GM19467 (cell line): ENCODE results near the gene HOXC10.

Experiments
- ATAC-seq: cut with Tn5 transposase; IDR thresholded peaks from one replicate; pipeline ENCODE4 v1.9.1; 2021; ENCODE audit warnings: mild to moderate bottlenecking, moderate library complexity; ENCODE audit not compliant: unreplicated experiment

HOXC10 gene

DNA sequence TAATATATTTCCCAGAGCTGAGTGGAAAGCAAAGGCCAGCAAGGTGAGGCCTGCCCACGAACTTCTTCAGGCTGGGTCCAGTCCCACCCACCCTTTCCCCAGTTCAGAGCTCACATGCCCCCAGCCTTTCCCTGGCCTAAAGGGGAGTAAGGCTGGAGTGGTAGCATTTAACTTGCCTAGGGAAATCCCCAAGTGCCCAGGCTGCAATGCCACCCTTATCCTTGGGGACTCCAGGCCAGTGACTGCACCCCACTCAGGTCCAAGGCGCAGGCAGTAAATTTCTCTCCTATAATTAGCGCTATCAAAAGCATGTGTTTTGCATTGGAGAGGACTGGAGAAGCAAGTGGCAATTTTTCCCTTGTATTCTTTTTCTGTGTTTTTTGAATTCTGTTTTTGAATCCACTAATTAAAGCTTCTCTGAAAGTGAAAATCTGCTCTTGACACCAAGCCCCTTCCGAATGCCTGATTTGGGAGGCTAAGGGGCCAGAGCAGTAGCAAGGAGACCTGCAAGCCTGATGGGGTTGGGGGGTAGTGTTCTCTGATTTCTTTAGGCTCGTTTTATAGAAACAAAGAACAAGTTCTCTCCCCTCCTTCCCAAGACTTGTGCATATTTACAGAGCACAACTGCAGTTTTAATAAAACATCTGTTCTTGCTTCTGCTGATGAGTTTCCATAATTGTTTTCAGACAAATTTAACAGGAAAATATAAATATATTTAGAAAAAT, 39.8 kb downstream of the HOXC10 start:
- ATAC-seq: no peak

DNA sequence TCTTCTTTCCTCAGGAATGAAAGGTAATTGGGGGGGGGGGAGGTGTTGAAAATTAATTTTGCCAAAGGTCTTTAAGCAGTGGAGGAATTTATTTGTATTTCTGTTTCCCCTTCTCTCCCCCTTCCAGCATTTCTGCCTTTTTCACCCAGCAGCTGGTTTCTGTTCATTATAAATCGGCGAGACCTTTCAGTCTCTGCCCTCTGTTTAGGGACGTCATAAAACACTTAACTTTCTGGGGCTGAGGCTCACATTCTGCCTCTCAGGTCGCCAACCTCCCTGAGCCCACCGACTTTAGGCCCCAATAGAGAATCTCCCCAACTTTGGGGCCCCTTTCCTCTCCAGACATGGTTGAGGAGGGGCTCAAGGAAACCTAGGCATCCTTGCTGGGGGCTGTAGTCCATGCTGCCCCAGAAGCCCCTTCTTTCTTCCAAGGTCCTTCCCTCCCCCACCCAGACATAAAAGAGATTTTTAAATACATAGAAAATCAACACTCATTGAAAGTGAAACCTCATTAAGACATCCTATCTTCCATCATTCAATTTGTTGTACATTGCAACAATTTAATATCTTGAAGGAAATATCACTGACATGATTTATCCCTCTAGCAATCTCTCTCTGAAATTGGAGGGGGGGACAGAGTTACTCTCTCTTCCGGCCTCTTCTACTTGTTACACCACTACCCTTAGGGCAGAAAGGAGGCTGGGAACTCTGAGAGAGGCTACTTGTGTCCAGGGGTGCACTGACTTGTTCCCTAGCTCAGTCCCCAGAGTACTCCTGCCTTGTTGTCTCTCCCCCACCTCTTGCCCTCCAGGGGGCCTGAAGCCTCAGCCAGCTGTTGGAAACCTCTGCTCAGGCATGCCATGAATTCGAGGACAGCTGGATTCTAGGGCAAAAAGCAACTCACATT, 40.8 kb downstream of the HOXC10 start:
- no peak for ATAC-seq

DNA sequence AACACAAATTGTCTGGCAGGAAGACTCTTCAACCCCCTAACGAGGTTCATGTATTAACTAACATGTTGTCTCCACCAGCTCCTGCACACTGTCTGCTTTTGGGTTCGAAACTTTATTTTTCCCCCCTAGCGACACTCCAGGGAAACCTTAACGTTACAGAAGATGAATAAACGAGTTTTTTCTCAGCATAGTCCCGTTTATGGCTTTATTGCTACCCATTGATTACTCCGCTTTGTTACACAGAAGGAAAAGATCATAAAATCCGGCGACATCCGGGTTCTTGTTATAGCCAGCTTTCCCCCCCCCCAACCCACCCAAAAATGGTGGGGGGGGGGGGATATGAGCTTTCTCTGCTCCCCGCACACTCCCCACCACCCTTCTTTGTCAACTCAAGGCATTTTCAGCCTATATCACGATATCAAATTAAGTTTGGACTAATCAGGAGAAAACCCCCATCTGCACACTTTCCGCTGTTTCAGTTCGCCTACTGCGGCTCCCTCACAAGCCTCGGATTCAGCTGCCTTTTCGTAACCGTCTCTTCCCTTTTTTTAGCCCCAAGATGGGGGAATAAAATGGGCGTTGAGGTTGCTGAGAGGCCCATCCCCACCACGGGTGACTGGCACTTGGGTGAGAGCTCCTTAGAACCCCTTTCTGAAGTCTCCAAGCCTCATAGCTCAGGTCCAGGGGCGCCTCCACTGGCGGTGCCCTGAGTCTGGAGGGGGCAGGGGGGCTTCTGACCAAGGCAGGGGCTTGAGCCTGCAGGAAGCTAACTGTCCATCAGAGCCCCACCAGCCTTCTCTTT, 41.9 kb downstream of the HOXC10 start:
- ATAC-seq: no peak

DNA sequence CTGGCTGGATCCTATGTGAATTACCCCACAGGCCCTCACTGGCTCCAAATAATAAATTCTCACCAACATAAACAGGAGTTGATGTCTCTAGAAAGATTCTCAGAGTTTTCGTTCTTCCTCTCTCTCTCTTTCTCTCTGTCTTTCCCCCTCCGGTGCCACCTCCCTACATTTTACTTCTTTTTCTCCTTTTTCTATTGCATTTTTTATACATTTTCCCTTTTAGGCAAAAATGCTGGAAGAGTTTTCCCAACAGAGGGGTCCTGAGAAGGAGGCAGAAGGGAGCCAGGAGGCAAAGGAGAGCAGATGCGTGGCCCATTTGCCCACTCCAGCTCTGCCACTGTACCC, 42.5 kb downstream of the HOXC10 start:
- ATAC-seq: no peak

DNA sequence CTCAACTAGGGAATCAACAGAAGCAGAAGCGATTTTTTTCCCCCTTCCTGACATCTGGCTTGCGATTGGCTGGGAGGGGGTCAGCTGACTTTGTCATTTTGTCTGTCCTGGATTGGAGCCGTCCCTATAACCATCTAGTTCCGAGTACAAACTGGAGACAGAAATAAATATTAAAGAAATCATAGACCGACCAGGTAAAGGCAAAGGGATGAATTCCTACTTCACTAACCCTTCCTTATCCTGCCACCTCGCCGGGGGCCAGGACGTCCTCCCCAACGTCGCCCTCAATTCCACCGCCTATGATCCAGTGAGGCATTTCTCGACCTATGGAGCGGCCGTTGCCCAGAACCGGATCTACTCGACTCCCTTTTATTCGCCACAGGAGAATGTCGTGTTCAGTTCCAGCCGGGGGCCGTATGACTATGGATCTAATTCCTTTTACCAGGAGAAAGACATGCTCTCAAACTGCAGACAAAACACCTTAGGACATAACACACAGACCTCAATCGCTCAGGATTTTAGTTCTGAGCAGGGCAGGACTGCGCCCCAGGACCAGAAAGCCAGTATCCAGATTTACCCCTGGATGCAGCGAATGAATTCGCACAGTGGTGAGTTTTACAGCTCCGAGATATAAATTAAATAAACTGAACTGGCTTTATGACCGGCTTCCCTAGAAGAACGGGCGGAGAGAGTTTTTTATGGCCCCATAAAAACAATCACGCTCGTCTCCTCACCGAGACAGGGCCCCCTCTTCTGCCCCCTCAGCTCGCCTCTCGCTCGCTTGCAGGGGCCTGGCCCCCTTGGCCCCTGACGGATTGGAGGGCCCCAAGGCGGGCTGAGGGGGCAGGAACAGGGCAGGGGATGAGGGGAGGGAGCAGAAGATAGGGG, 43.6 kb downstream of the HOXC10 start, which contains the start of gene HOXC6:
TSS of gene HOXC6 (plus strand) at position 127 of the 888 bp plus-strand sequence. CDS start at position 209, 82 bp downstream.
- no peak for ATAC-seq

DNA sequence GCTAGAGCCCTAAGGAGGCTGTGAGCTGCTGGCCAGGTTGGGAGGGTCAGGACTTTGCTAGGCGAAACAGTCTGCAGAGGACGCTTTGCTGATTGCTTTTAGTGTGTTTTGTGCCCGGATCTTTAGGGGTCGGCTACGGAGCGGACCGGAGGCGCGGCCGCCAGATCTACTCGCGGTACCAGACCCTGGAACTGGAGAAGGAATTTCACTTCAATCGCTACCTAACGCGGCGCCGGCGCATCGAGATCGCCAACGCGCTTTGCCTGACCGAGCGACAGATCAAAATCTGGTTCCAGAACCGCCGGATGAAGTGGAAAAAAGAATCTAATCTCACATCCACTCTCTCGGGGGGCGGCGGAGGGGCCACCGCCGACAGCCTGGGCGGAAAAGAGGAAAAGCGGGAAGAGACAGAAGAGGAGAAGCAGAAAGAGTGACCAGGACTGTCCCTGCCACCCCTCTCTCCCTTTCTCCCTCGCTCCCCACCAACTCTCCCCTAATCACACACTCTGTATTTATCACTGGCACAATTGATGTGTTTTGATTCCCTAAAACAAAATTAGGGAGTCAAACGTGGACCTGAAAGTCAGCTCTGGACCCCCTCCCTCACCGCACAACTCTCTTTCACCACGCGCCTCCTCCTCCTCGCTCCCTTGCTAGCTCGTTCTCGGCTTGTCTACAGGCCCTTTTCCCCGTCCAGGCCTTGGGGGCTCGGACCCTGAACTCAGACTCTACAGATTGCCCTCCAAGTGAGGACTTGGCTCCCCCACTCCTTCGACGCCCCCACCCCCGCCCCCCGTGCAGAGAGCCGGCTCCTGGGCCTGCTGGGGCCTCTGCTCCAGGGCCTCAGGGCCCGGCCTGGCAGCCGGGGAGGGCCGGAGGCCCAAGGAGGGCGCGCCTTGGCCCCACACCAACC, 44.8 kb downstream of the HOXC10 start:
- no peak for ATAC-seq

DNA sequence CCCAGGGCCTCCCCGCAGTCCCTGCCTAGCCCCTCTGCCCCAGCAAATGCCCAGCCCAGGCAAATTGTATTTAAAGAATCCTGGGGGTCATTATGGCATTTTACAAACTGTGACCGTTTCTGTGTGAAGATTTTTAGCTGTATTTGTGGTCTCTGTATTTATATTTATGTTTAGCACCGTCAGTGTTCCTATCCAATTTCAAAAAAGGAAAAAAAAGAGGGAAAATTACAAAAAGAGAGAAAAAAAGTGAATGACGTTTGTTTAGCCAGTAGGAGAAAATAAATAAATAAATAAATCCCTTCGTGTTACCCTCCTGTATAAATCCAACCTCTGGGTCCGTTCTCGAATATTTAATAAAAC, 45.5 kb downstream of the HOXC10 start:
- no peak for ATAC-seq

DNA sequence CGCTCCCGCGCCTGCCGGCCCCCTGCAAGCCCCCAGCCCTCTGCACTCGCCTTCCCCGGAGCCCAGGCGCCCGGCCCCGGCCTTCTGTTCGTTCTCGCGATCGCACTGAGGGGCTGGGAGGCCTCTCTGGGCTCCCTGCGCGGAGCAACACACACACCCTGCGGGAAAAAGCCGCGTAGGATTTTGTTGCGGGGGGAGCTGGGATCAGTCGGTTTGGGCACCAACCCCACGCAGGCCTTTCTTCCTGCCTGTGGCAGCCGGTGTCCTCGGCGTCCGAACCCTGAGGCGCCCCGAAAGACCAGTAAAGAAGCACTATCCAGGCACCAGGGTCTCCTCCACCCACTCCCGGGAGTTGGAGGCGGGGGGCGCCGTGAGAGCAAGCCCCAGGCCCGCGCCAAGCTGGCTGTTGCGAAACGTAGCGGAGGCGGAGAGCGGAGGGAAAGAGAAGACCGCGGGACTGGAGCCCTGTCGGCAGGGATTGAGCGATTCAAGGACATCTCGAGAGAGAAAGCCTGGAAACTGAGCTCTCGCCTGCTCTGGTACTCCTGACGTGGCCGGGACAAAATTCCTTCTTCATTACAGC, 46.0 kb downstream of the HOXC10 start:
- no peak for ATAC-seq

DNA sequence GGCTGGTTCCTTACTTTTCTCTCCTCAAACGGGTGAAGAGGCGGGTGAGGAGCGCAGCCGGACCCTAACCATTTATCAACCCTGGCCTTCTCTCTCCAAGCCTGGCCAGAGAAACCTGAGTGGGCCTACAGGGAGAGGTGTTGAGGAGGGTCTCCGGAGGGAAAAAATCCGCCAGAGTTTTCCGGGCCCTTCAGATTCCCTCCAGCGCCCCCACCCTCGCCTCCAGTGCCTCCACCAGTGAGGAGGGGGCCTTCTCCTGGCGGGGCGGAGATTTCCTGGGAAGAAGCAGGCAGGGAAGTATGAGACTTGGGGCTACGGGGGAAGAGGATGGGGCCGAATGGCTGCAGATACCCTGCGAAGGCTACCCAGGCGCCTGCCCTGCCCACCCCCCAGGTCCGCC, 46.5 kb downstream of the HOXC10 start:
- ATAC-seq: no peak

DNA sequence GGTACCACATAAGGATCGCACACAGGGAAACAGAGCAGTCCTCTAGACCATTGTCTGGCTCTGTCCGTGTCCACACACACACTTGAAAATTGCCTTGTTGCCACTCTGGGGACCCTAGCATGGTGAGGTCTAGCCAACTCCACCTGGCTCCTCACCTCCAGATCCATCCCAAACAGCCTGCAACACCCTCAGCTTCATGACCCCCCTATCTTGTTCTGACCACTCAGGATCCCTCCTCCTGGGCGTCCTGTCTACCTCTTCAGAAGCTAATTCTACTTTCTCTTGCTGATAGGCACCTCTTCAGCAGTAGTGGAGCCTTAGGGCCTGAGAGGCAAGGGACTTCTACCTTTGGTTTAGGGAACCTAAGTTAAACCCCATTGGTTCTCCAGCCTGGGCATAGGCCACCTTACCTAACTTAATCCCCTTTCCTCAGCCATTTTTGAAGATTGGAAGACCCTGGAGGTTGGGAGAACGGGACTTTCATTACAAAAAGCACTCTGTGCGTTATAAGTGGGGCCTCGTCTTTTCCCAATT, 47.2 kb downstream of the HOXC10 start:
- ATAC-seq: no peak

DNA sequence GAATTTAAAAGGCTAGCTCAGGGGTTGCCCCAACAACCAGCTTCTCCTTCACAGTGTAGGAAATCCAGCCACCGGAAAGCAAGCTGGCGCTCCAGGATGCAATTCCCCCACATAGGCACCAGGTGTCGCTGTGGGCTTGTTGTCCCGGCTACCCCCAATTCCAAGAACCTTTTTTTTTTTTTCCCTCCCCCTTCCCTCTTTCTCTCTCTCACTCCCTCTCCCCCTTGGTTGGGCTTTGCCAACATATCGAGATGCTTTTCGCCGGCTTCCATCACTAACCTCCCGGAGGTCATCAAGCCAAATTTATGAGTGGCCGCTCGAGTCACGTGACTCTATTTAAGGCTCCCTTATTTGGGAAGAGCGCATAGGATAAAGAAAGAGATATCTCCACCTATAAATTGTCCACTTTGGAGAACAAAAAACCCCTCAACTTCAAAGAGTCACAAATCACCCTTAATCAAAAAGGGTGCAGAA, 47.7 kb downstream of the HOXC10 start, which contains the start of gene HOXC5:
TSS of gene HOXC5 (plus strand) at position 424 of the 474 bp plus-strand sequence. CDS start 73 bp downstream, outside the sequence.
- ATAC-seq: no peak

DNA sequence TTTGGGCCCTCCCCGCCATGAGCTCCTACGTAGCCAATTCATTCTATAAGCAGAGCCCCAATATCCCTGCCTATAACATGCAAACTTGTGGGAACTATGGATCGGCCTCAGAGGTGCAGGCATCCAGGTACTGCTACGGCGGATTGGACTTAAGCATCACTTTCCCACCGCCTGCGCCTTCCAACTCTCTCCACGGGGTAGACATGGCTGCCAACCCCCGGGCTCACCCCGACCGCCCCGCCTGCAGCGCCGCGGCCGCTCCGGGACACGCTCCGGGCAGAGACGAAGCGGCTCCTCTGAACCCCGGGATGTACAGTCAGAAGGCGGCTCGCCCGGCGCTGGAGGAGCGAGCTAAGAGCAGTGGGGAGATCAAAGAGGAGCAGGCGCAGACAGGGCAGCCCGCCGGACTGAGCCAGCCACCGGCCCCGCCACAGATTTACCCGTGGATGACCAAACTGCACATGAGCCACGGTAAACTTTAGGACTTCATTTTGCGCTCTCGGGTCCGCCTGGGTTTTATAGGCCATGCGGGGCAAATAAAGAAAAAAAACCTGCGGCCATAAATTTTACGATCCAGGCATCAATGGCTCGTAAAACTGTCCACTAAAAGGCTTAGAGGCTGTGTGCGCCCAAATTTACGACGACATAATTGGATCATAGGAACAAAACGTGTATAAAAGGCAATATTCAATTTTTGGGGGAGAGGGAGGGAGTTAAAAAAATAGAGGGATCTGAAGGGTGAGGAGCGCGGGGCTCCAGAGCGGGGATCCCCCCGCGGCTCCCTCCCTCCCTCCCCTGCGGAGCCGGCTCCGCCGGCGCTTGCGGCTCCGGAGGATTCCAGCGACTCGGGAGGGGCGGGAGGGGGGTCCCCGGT, 48.4 kb downstream of the HOXC10 start:
- no peak for ATAC-seq

DNA sequence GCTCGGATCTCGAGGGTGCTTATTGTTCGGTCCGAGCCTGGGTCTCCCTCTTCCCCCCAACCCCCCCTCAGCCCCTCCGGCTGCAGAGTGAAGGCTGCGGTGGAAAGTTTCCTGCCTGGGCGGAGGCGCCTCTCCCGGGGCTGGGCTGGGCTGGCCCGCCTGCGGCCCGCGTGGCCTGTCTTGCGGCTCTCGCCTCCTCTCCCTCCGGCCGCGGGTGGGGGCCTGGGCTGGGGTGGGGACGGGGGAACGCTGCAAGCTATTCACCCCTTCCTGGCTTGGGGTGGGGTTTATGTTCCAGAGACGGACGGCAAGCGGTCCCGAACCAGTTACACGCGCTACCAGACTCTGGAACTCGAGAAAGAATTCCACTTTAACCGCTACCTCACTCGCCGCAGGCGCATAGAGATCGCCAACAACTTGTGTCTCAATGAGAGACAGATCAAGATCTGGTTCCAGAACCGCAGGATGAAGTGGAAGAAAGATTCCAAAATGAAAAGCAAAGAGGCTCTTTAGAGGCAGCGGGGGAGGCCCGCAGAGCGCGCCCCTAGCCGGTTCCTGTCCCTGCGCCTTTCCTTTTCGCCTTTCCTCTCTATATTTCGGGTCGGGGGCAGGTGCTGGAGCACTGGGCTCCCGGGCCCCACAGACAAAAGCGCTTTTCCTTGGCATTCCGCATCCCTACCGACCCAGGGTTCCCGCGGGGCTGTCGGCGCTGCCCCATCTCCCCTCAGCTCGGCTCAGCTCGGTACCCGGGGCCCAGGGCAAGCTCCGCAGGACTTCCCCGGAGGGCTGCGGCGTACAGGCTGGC, 49.2 kb downstream of the HOXC10 start:
- ATAC-seq: no peak

DNA sequence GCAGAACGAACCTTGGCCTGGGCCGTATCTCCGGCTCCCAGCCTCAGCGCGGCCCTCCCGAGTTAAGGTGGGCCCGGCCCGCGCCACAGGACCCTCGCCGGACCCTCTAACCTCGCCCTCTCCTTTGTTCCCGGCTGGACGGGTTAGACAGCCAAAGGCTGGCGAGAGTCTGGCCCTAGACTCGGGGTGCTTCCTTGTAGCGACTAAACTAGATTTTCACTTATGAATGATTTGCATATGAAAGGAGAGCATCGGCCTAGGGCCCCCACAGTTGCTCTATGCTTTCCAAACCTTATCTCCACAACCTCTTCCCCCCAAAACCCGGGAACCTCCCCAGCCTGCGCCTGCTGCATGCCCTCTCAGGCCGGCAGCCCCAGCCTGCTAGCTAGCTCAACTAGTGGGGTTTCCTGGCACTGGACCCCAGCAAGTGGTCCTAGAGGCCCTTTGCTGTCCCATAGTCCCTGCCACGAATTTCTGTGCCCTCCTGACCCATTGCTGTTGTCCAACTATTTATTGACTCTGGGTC, 49.9 kb downstream of the HOXC10 start:
- no peak for ATAC-seq

DNA sequence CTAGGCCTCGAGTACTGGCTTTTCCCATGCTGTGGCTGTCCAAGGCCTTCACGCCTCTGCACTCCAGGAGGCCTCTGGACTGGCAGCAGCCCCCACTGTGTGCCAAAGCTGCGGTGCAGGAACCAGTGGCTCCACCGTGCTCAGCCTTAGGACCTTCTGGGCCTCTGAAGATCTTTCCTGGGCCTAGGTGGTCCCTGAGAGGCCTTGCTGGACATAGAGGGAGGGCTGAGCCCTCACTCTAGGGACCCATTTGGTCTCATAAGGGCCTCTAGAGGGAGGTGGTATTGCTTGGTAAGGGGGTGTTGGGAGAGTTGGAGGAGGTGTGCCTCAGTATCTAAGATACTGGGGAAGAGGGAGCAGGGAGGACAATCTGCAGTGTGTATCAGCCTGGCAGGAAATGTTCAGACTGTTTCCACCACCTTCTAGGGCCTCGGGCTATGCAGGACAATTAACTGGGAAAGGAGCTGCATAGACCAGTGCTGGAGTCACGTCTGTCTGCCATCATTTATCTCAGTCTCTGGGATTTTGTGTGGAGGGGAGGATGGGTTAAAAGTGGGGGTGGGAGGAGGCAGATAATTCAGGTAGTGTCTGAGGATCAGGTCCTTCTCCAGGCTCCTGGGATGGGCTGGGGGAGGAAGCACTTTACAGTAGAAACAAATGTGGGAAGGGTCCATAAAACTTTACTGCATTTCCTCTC, 50.8 kb downstream of the HOXC10 start:
- ATAC-seq: no peak
